ENCODE data around the gene AGXT2. TPM values are rescaled to one million over a fixed set of nuclear protein-coding genes. Genes with fewer than 3 reads are reported as not detected.

AGXT2 gene, protein sequence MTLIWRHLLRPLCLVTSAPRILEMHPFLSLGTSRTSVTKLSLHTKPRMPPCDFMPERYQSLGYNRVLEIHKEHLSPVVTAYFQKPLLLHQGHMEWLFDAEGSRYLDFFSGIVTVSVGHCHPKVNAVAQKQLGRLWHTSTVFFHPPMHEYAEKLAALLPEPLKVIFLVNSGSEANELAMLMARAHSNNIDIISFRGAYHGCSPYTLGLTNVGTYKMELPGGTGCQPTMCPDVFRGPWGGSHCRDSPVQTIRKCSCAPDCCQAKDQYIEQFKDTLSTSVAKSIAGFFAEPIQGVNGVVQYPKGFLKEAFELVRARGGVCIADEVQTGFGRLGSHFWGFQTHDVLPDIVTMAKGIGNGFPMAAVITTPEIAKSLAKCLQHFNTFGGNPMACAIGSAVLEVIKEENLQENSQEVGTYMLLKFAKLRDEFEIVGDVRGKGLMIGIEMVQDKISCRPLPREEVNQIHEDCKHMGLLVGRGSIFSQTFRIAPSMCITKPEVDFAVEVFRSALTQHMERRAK
- under 1 TPM in 1 of 5 donors, not detected in 4; 0.73 TPM for total RNA-seq
- not detected for polyA plus RNA-seq
- long read RNA-seq, donor 1 = 0 reads
- long read RNA-seq, donor 2 = 0 reads
- long read RNA-seq, donor 3 = 0 reads
- long read RNA-seq, donor 4 = 0 reads
- long read RNA-seq, donor 5 = 0 reads
- long read RNA-seq, donor 6 = 0 reads
- long read RNA-seq, donor 7 = 0 reads
- long read RNA-seq, donor 8 = 0 reads
- long read RNA-seq, donor 9 = 0 reads
- long read RNA-seq, donor 10, partial matches to known transcripts = 0 of 1 reads
- long read RNA-seq, donor 10, other reads (novel, unspliced or antisense) = 0 of 1 reads

DNA sequence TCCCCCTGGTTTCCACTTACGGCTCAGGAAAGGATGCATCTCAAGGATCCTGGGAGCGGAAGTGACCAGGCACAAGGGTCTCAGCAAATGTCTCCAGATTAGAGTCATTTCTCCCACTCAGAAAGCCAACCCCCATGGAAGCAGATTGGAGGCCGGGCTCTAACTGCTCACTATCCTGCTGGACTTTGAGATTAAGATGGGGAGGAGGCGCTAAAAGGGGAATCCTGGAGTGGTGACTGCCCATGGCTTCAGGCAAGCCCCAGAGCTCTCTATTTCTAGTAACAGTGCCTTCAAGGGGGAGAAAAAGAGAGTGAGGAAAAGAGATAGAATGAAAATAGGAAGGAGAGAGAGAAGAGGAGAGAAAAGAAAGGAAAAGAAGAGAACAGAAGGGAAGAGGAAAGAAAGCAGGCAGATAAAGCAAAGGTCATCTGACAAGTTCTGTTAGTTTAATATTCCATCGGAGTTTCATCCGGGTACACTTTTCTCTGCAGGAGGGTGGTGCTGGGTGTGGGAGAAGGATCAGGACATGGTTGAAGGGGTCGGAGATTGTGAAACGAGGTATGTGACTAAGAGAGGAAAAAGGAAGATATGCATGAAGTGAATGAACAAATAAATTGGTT lies at the start of gene AGXT2:
Gene AGXT2 (minus strand): TSS at position 165 of the 620 bp plus-strand sequence. CDS start 57 bp downstream, at position 108.
- no peak within 1 kb of the TSS for H3K27ac ChIP-seq
- TF ChIP-seq POLR2AphosphoS5 (IDR thresholded peaks at IDR 0.05) (no peak), EP300 (IDR thresholded peaks at IDR 0.05) (no peak), POLR2A (IDR thresholded peaks at IDR 0.05) (no peak)
- TF ChIP-seq, protein P1, sequence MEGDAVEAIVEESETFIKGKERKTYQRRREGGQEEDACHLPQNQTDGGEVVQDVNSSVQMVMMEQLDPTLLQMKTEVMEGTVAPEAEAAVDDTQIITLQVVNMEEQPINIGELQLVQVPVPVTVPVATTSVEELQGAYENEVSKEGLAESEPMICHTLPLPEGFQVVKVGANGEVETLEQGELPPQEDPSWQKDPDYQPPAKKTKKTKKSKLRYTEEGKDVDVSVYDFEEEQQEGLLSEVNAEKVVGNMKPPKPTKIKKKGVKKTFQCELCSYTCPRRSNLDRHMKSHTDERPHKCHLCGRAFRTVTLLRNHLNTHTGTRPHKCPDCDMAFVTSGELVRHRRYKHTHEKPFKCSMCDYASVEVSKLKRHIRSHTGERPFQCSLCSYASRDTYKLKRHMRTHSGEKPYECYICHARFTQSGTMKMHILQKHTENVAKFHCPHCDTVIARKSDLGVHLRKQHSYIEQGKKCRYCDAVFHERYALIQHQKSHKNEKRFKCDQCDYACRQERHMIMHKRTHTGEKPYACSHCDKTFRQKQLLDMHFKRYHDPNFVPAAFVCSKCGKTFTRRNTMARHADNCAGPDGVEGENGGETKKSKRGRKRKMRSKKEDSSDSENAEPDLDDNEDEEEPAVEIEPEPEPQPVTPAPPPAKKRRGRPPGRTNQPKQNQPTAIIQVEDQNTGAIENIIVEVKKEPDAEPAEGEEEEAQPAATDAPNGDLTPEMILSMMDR (IDR thresholded peaks at IDR 0.05) = no peak
- H3K36me3 ChIP-seq = no peaks in the 10 kb centered on the region
- 61 to 76% (median 66%) methylated on average over 8 of the region's 8 CpGs for WGBS, 5 donors
- H3K9me3 ChIP-seq = no peaks in the 10 kb centered on the region
- no peaks in the 10 kb centered on the region for H3K27me3 ChIP-seq
- intact Hi-C loops (cut with DNase I; ENCODE audit: low total_unique reads) = no loop called here
- no peak within 1 kb of the TSS for H3K4me3 ChIP-seq
- no peaks in the 10 kb centered on the region for H3K4me1 ChIP-seq
- DNase-seq = no peak

DNA sequence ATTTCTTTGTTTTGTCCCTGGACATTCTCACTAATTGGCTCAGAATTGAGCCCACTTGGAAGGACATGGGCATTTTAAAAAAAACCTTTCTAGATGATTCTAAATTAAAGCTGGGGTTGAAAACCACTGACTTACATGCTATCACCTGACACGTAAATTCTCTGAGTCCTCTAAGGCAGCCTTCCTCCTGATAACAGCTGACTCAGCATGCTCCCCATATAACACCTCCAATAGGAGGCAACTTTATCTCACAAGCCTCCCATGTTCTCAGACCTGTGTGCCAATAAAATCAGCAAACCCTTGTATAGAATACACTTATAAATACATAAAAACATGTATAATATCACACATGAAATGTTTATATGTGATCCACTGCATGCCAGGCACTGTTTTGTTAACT lies 49.2 kb upstream of the AGXT2 start:
- H3K4me1 ChIP-seq = peaks cover 0 to 3% (median 0%) of the 10 kb centered on the region in 4 donors
- 65 to 88% (median 75%) methylated on average over 1 of the region's 1 CpG for WGBS, 5 donors
- no peaks in the 10 kb centered on the region for H3K27me3 ChIP-seq
- no peaks in the 10 kb centered on the region for H3K9me3 ChIP-seq
- no peak overlapping the region for H3K27ac ChIP-seq
- no peaks in the 10 kb centered on the region for H3K36me3 ChIP-seq
- intact Hi-C loops (cut with DNase I; ENCODE audit: low total_unique reads) = loop anchor here (10.0 kb wide), 1 partner anchor 508 kb away; no protein-coding TSS in a partner anchor
- TF ChIP-seq POLR2AphosphoS5 (IDR thresholded peaks at IDR 0.05) (no peak), EP300 (IDR thresholded peaks at IDR 0.05) (no peak), POLR2A (IDR thresholded peaks at IDR 0.05) (no peak)
- TF ChIP-seq, protein P1 (IDR thresholded peaks at IDR 0.05) = no peak
- H3K4me3 ChIP-seq = no peak overlapping the region
- no peak for DNase-seq

DNA sequence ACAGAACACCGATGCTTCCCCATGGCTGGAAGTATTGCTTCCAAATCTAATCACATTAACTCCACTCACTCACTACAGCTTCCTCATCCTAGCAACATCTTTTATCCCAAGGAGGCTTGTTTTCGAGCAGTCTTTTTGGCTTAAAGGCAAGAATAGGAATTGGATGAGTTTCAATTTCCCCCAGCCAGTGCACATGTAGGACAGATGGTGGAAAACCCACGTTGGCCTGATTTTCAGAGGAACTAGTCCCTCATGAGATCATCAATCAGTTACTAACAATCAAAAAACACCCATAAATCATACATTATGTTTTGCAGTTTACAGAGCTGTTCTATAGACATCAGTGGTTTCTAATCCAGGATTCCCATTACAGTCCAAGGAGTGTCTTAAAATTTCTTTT lies 48.5 kb upstream of the AGXT2 start:
- Histone ChIP-seq H3K4me1 (peaks cover 0 to 3% (median 0%) of the 10 kb centered on the region in 4 donors), H3K27ac (no peak overlapping the region), H3K27me3 (no peaks in the 10 kb centered on the region), H3K4me3 (no peak overlapping the region), H3K36me3 (no peaks in the 10 kb centered on the region), H3K9me3 (no peaks in the 10 kb centered on the region)
- intact Hi-C loops (cut with DNase I; ENCODE audit: low total_unique reads) = loop anchor here (10.0 kb wide), 1 partner anchor 509 kb away; no protein-coding TSS in a partner anchor
- 58 to 65% (median 61%) methylated on average over 3 of the region's 3 CpGs for WGBS, 5 donors
- DNase-seq = peak in 1 of 2 donors; percentile 46
- TF ChIP-seq, protein P1 (IDR thresholded peaks at IDR 0.05) = no peak
- TF ChIP-seq POLR2AphosphoS5 (IDR thresholded peaks at IDR 0.05) = no peak
- TF ChIP-seq EP300 (IDR thresholded peaks at IDR 0.05) = no peak
- TF ChIP-seq POLR2A (IDR thresholded peaks at IDR 0.05) = no peak

DNA sequence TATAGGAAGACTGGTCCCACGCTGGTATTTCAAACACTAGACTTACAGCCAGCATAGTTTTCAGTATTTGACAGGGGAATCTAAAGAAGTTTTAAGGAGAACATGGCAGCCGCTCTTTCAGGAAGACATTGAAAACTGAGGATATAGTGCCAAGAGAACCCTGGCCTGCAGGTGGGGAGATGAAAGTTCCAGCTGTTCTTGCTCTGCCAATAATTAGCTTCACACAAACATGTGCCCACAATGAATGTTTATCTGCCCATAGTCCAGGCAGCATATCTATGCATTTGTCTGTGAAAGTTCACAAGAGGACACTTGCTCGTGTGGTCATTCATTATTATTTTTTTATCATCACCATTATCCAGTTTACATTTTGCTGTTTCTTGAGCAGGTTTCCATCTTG lies 47.6 kb upstream of the AGXT2 start:
- TF ChIP-seq, protein P1 (IDR thresholded peaks at IDR 0.05) = no peak
- TF ChIP-seq EP300 (IDR thresholded peaks at IDR 0.05) (no peak), POLR2AphosphoS5 (IDR thresholded peaks at IDR 0.05) (no peak)
- 65 to 75% (median 72%) methylated on average over 3 of the region's 3 CpGs for WGBS, 5 donors
- no peak for DNase-seq
- no peak overlapping the region for H3K4me3 ChIP-seq
- no peaks in the 10 kb centered on the region for H3K27me3 ChIP-seq
- intact Hi-C loops (cut with DNase I; ENCODE audit: low total_unique reads) = loop anchor here (10.0 kb wide), 1 partner anchor 509 kb away; no protein-coding TSS in a partner anchor
- H3K4me1 ChIP-seq = peaks cover 0 to 3% (median 0%) of the 10 kb centered on the region in 4 donors
- no peaks in the 10 kb centered on the region for H3K36me3 ChIP-seq
- H3K27ac ChIP-seq = no peak overlapping the region
- no peaks in the 10 kb centered on the region for H3K9me3 ChIP-seq

All from stomach (tissue), 19 donors.